Chondrocyte (in vitro differentiated cells): Measurements from ENCODE around the gene SOX6. TPM values are rescaled to one million over a fixed set of nuclear protein-coding genes. Genes with fewer than 3 reads are reported as not detected.
A peak's percentile ranks its signal among the peaks of the same experiment; 100 is the strongest.

ENCODE experiments used
- DNase-seq: peaks from one replicate; pipeline ENCODE4 v3.0.0; 2021; ENCODE audit warnings: mixed read lengths, low spot score
- H3K27ac Mint-ChIP-seq: one replicate; pipeline ENCODE4 v1.8.0; 2021; ENCODE audit warnings: mild to moderate bottlenecking, moderate library complexity, mixed read lengths; ENCODE audit not compliant: unreplicated experiment
- H3K27me3 Mint-ChIP-seq: 2 replicates; pipeline ENCODE4 v1.8.0; 2021; ENCODE audit warnings: low read depth, mixed read lengths
- H3K36me3 Mint-ChIP-seq: 2 replicates; pipeline ENCODE4 v1.8.0; 2021; ENCODE audit warnings: low read depth, mixed read lengths
- H3K4me1 Mint-ChIP-seq: 2 replicates; pipeline ENCODE4 v1.8.0; 2021; ENCODE audit warnings: low read depth, mild to moderate bottlenecking, mixed read lengths
- H3K4me3 Mint-ChIP-seq: one replicate; pipeline ENCODE4 v1.8.0; 2021; ENCODE audit warnings: mild to moderate bottlenecking, moderate library complexity, mixed read lengths; ENCODE audit not compliant: unreplicated experiment
- H3K9me3 Mint-ChIP-seq: 2 replicates; pipeline ENCODE4 v1.8.0; 2021; ENCODE audit warnings: low read depth, mixed read lengths
- CTCF ChIP-seq: fragments of 200-600 bp; sonication (generic); IDR thresholded peaks from 2 replicates; pipeline ENCODE4 v1.5.0; 2021; ENCODE audit warnings: antibody characterized with exemption, mild to moderate bottlenecking, moderate library complexity
- total RNA-seq: library from RNA; stranded (reverse); gene quantifications from 3 replicates; pipeline ENCODE4 v1.2.1, GENCODE V29; 2021

Gene SOX6
- total RNA-seq, 1 donor from 2014 or later, result 29.9 TPM

GRCh38 chr11:16043617-16044016, 312.7 kb downstream of the SOX6 start:
- H3K4me3 Mint-ChIP-seq, result no peak overlapping the region
- DNase-seq, result no peak
- no peaks in the 10 kb centered on the region for H3K9me3 Mint-ChIP-seq
- peaks cover 13% of the 10 kb centered on the region for H3K36me3 Mint-ChIP-seq
- no peak for TF ChIP-seq CTCF
- H3K27me3 Mint-ChIP-seq, result no peaks in the 10 kb centered on the region
- H3K27ac Mint-ChIP-seq, result no peak overlapping the region
- no peaks in the 10 kb centered on the region for H3K4me1 Mint-ChIP-seq

- H3K4me3 Mint-ChIP-seq, result no peak overlapping the region
- no peaks in the 10 kb centered on the region for H3K9me3 Mint-ChIP-seq
Measured at GRCh38 chr11:16041207-16041606, 315.1 kb downstream of the SOX6 start.

GRCh38 chr11:16040151-16040550, 316.2 kb downstream of the SOX6 start:
- Mint-ChIP-seq H3K9me3 (no peaks in the 10 kb centered on the region), H3K36me3 (peaks cover 6% of the 10 kb centered on the region), H3K4me1 (peaks cover 10% of the 10 kb centered on the region), H3K27me3 (no peaks in the 10 kb centered on the region), H3K4me3 (no peak overlapping the region), H3K27ac (no peak overlapping the region)
- no peak for DNase-seq
- TF ChIP-seq CTCF, result no peak

More at GRCh38 chr11:16041207-16041606, 315.1 kb downstream of the SOX6 start:
- H3K27me3 Mint-ChIP-seq, result no peaks in the 10 kb centered on the region
- no peak overlapping the region for H3K27ac Mint-ChIP-seq
- H3K4me1 Mint-ChIP-seq, result peaks cover 10% of the 10 kb centered on the region
- TF ChIP-seq CTCF, result peak; percentile 61
- peaks cover 10% of the 10 kb centered on the region for H3K36me3 Mint-ChIP-seq
- DNase-seq, result no peak

- Mint-ChIP-seq H3K4me1 (peaks cover 17% of the 10 kb centered on the region), H3K36me3 (peaks cover 2% of the 10 kb centered on the region), H3K9me3 (no peaks in the 10 kb centered on the region), H3K27ac (no peak overlapping the region), H3K27me3 (no peaks in the 10 kb centered on the region), H3K4me3 (no peak overlapping the region)
- DNase-seq, result no peak
- TF ChIP-seq CTCF, result no peak
Measured at GRCh38 chr11:16037179-16037578, 319.2 kb downstream of the SOX6 start.

GRCh38 chr11:16036218-16036617, 320.1 kb downstream of the SOX6 start:
- peaks cover 17% of the 10 kb centered on the region for H3K4me1 Mint-ChIP-seq
- no peaks in the 10 kb centered on the region for H3K27me3 Mint-ChIP-seq
- DNase-seq, result no peak
- H3K36me3 Mint-ChIP-seq, result peaks cover 2% of the 10 kb centered on the region
- no peak for TF ChIP-seq CTCF
- no peaks in the 10 kb centered on the region for H3K9me3 Mint-ChIP-seq
- H3K4me3 Mint-ChIP-seq, result no peak overlapping the region
- H3K27ac Mint-ChIP-seq, result no peak overlapping the region
